GM19397 (cell line): ENCODE data around the gene TAF5.
"Not testable (repeated sequence)": the region's sequence is repeated elsewhere in the genome, so short reads cannot be mapped to it uniquely, and the experiment has no call there.

Source experiments
- ATAC-seq: cut with Tn5 transposase; IDR thresholded peaks from one replicate; pipeline ENCODE4 v1.9.1; 2021; ENCODE audit warnings: mild to moderate bottlenecking, moderate library complexity; ENCODE audit not compliant: unreplicated experiment

Gene TAF5

GRCh38 chr10:103367782-103368518 lies at the start of gene TAF5:
Gene TAF5, plus strand, starts transcription at chr10:103367976. Its CDS starts 14 bp downstream, at chr10:103367990.
- ATAC-seq: peak; percentile 66

GRCh38 chr10:103327906-103328305 lies 39.9 kb upstream of the TAF5 start:
- ATAC-seq: no peak

- ATAC-seq: no peak
Measured at GRCh38 chr10:103333934-103334520, 33.7 kb upstream of the TAF5 start.

GRCh38 chr10:103334567-103334966 lies 33.2 kb upstream of the TAF5 start:
- no peak for ATAC-seq

- no peak for ATAC-seq
Measured at GRCh38 chr10:103336370-103336769, 31.4 kb upstream of the TAF5 start.

- ATAC-seq: no peak
Measured at GRCh38 chr10:103350175-103350516, 17.6 kb upstream of the TAF5 start.

GRCh38 chr10:103350517-103351260 lies 17.1 kb upstream of the TAF5 start, which contains the start of gene PCGF6:
Gene PCGF6, minus strand, starts transcription at chr10:103351140. Its CDS starts 74 bp downstream, at chr10:103351066.
- peak; percentile 82 for ATAC-seq

GRCh38 chr10:103353281-103353680 lies 14.5 kb upstream of the TAF5 start:
- ATAC-seq: no peak

GRCh38 chr10:103354567-103354966 lies 13.2 kb upstream of the TAF5 start:
- not testable (repeated sequence) for ATAC-seq

GRCh38 chr10:103355906-103356599 lies 11.7 kb upstream of the TAF5 start:
- no peak for ATAC-seq

- ATAC-seq: not testable (repeated sequence)
Measured at GRCh38 chr10:103359493-103359892, 8.3 kb upstream of the TAF5 start.

- ATAC-seq: not testable (repeated sequence)
Measured at GRCh38 chr10:103360791-103361190, 7.0 kb upstream of the TAF5 start.

- no peak for ATAC-seq
Measured at GRCh38 chr10:103367379-103367781, 396 bp upstream of the TAF5 start.

GRCh38 chr10:103373544-103373943 lies 5.8 kb downstream of the TAF5 start:
- no peak for ATAC-seq

GRCh38 chr10:103374263-103374662 lies 6.5 kb downstream of the TAF5 start:
- ATAC-seq: no peak

- ATAC-seq: no peak
Measured at GRCh38 chr10:103382769-103383168, 15.0 kb downstream of the TAF5 start.

GRCh38 chr10:103394180-103394579 lies 26.4 kb downstream of the TAF5 start:
- no peak for ATAC-seq

GRCh38 chr10:103395754-103396066 lies 27.9 kb downstream of the TAF5 start:
- no peak for ATAC-seq

- ATAC-seq: peak; percentile 98
Measured at GRCh38 chr10:103396067-103396788, 28.5 kb downstream of the TAF5 start, which contains the start of the genes ATP5MK and PDCD11. Gene ATP5MK, minus strand, starts transcription at chr10:103396475. Its CDS starts 4,018 bp downstream, at chr10:103392457. Gene PDCD11, plus strand, starts transcription at chr10:103396626. Its CDS starts 1,801 bp downstream, at chr10:103398427.

- no peak for ATAC-seq
Measured at GRCh38 chr10:103396789-103397087, 29.0 kb downstream of the TAF5 start.
